GM12892 (cell line): ENCODE results near the gene IL4R.
A peak's percentile ranks its signal among the peaks of the same experiment; 100 is the strongest.
"Not testable (repeated sequence)": the region's sequence is repeated elsewhere in the genome, so short reads cannot be mapped to it uniquely, and the experiment has no call there.

Experiments
- DNase-seq: peaks from one replicate; pipeline ENCODE4 v3.0.0; 2011; ENCODE audit not compliant: insufficient read length
- FAIRE-seq: peaks from 2 replicates; lab custom pipeline; 2011; peaks lifted over from hg19 to GRCh38; lab: Jason Lieb, UNC
- POLR2A ChIP-seq: IDR thresholded peaks from 2 replicates; pipeline ENCODE4 v1.6.1; 2011; ENCODE audit warnings: low read depth, low read length, control low read depth
- POLR2AphosphoS5 ChIP-seq: IDR thresholded peaks from 2 replicates; pipeline ENCODE4 v1.6.1; 2011; ENCODE audit warnings: low read depth, low read length, control low read depth
- TAF1 ChIP-seq: IDR thresholded peaks from 2 replicates; pipeline ENCODE4 v1.6.1; 2011; ENCODE audit warnings: low read depth, mild to moderate bottlenecking, control low read depth, low read length, borderline replicate concordance

The IL4R gene

DNA sequence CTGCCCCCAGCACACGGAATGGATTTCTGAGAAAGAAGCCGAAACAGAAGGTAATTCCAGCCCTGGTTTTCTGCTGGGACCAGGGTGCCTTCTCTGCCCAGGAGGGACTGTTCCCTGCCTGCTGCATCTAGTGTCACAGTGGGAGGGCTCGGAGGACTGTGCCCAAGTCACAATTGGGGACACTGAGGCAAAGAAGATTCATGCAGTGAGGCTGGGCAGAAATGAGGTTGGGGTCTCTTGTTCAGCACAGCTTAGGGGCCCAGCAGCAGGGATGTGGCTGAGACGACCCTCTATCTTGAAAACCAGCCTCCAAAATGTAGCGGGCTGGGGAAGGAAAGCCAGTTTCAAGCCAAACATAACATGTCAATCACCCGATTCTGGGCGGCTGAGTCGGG lies 88.8 kb downstream of the IL4R start:
- no peak for TF ChIP-seq POLR2AphosphoS5
- TF ChIP-seq TAF1 = no peak
- TF ChIP-seq POLR2A = no peak
- FAIRE-seq = no peak
- no peak for DNase-seq

DNA sequence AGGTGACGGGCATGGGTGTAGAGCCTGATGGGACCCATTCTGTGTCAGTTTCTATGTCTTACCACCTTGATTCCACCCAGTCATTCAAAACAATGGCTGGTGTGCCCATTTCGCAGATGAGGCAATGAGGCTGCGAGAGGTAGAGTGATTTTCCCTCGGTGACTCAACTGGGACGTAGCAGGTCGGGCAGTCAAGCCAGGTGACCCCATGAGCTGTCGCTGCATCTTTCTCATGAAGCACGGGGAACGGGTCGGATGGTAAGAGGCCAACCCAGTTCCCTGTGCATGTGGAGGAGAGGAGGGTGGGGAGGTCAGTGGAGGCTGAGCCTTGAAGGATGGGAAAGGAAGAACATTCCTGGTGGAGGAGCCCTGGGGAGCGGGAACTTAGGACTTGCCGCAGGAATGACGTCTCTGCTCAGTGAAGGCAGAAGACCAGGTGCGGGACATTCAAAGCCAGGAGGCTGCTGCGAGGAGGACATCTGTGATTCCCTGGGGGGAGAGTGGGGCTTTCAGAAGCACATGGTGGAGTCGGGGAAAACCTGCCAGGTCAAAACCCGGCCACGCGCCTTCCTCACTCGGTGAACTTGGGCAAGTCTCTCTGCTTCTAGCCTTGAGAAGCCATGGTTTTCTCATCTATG lies 89.3 kb downstream of the IL4R start:
- FAIRE-seq (no peak), DNase-seq (no peak)
- TF ChIP-seq POLR2A (peak; percentile 84), POLR2AphosphoS5 (peak; percentile 86), TAF1 (peak; percentile 76)

GRCh38 chr16:27403601-27403992 lies 89.8 kb downstream of the IL4R start:
- FAIRE-seq (no peak), DNase-seq (no peak)
- TF ChIP-seq TAF1 (no peak), POLR2AphosphoS5 (peak; percentile 13), POLR2A (no peak; the same call in 1 of the 2 replicates)

- TF ChIP-seq POLR2AphosphoS5 (peak; percentile 84; the same call in 1 of the 2 replicates), POLR2A (peak; percentile 71), TAF1 (no peak)
- FAIRE-seq (no peak), DNase-seq (no peak)
These were observed 90.5 kb downstream of the IL4R start for GRCh38 chr16:27404163-27404823.

DNA sequence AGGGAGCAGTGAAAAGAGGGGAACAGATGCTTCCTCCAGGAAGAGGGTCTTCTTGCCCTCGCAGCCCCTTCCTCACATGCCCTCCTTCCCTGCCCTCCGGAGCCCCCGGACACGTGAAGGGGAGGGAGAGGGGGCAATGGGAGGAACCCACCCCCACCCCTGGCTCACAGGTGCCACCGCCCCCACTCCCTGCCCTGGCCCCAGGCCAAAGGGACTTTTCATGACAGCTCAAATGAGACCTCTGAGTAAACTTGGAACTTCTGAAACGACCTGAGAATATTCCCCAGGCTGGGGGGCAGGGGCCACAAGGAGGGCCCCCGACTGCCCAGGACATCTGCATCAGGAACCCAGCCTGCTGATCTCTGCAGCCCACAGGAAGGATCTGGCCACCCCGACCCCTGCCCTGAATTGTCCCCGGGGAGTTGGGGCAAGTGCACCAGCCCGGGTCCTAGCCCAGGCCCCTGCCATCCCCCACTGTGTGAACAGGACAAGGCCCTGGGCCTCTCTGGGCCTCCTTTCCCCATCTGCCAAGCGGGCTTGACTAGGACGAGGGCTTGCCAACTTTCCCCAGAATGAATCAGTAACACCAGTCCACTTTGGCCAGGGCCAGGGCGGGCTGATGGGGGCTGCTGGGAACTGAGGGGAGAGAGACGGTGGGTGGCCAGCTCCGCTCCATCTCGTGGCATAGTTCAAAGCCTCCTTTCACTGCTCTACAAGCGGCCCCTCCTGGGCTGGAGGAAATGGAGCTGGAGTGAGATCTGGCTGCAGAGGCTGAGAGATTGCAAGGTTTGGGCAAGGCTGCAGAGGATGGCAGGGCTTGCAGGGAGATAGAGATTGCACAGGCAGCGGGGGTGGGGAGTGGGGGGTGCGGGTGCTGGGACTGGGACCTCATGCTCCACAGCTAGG lies 92.0 kb downstream of the IL4R start:
- TF ChIP-seq POLR2AphosphoS5 = peak; percentile 70
- no peak for TF ChIP-seq POLR2A
- no peak for TF ChIP-seq TAF1
- DNase-seq (no peak), FAIRE-seq (peak; percentile 83)

GRCh38 chr16:27406511-27407128 lies 92.8 kb downstream of the IL4R start:
- TF ChIP-seq POLR2AphosphoS5 (no peak; the same call in 1 of the 2 replicates), POLR2A (peak; percentile 39)
- peak; percentile 83 for FAIRE-seq

DNA sequence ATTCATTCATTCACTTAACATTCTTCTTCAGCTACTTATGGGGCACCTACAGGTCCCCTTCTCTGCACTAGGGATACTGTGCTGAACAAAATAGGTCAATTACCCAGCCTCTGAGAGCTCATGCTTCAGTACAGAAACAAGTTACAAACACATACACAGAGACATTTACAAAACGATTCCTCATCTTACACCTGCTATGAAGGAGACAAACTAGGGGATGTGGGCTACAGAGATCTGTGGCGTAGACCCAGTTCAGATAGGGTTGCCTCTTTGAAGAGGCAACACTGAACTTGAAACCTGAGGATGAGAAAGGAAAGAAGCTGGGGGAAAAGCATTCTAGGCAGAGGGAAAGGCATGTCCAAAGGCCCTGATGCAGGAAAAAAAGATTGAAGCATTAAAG lies 93.4 kb downstream of the IL4R start:
- TF ChIP-seq POLR2A (no peak; the same call in 1 of the 2 replicates), POLR2AphosphoS5 (no peak; the same call in 1 of the 2 replicates), TAF1 (no peak)
- FAIRE-seq (peak; percentile 73), DNase-seq (no peak)

More at GRCh38 chr16:27406511-27407128, 92.8 kb downstream of the IL4R start:
- no peak for DNase-seq

DNA sequence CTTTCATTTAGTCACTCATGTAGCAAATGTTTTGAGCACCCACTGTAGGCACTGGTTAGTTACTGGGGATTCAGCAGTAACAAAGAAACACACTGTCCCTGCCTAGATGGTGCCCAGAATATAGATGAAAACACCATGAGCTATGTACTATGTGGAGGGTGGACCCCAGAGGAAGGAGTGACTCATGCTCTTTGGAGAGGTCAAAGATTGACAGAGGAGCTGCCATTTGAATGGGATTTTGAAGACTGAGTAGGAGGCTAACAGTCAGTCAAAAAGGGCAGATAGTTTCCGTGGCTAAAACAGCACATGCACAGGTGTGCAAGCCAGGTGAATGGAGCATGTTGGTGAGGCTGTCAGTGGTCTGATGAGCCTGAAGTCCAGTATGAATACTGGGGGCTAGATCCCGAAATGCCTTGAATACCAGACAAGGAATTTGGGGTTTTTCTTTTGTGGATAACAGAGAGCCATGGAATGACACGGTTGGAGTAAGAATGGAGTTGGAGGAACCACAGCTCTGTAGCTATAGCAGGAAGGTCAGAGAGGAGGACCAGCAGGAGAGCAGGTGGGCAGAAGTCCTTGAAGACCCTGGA lies 94.3 kb downstream of the IL4R start:
- no peak for DNase-seq
- FAIRE-seq = peak; percentile 95
- TF ChIP-seq POLR2AphosphoS5 (peak; percentile 59), POLR2A (peak; percentile 19; the same call in 1 of the 2 replicates), TAF1 (no peak)

GRCh38 chr16:27408602-27409031 lies 94.8 kb downstream of the IL4R start:
- TF ChIP-seq TAF1 (no peak), POLR2A (peak; percentile 44; the same call in 1 of the 2 replicates), POLR2AphosphoS5 (peak; percentile 59; the same call in 1 of the 2 replicates)

DNA sequence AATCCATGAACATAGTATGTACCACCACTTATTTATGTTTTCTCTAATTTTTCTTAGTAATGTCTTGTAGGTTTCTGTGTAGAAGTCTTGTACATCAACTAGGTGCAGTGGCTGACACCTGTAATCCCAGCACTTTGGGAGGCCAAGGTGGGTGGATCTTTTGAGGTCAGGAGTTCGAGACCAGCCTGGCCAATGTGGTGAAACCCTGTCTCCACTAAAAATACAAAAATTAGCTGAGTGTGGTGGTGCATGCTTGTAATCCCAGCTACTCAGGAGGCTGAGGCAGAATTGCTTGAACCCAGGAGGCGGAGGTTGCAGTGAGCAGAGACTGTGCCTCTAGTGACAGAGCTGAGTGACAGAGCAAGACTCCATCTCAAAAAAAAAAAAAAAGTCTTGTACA lies 96.2 kb downstream of the IL4R start:
- not testable (repeated sequence) for DNase-seq, FAIRE-seq

More at GRCh38 chr16:27408602-27409031, 94.8 kb downstream of the IL4R start:
- FAIRE-seq = no peak
- DNase-seq = no peak

DNA sequence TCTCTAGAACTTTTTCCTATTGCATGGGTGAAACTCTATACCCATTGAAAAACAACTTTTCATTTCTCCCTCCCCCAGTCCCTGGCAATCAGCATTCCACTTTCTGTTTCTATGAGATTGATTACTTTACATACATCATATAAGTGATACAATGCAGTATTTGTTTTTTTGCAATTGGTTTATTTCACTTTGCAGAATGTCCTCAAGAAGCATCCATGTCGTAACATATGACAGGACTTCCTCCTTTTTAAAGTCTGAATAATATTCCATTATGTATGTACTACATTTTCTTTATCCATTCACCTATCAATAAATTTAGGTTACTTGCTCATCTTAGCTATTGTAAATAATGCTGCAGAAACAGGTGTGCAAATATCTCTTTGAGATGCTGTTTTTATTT lies 97.0 kb downstream of the IL4R start:
- no peak for TF ChIP-seq TAF1
- no peak for TF ChIP-seq POLR2A
- TF ChIP-seq POLR2AphosphoS5 = no peak
- DNase-seq = no peak
- no peak for FAIRE-seq
